Pancreas (tissue), 10 donors: ENCODE data around the gene ENDOG. TPM values are rescaled to one million over a fixed set of nuclear protein-coding genes. Genes with fewer than 3 reads are reported as not detected.

Experiments used
- ATAC-seq, 4 donors: fragments of 200-7000 bp; cut with Tn5 transposase; one replicate each; pipeline versions ENCODE4 v1.8.0 to v1.9.1; 2020; ENCODE audit warnings: mild to moderate bottlenecking in 4 of 4, moderate library complexity in 4 of 4
- DNase-seq, 6 donors: peaks; one replicate each; pipeline ENCODE4 v3.0.0-alpha.2; 2020
- FAIRE-seq: peaks from 2 replicates; lab custom pipeline; 2012; peaks lifted over from hg19 to GRCh38; lab: Jason Lieb, UNC
- H3K27ac ChIP-seq, 4 donors: fragments of 200-600 bp; sonication (generic); 1 replicate in 3 of 4; 2 replicates in 1 of 4; pipeline versions ENCODE4 v1.5.0 to v1.8.0; 2020
- H3K27me3 ChIP-seq, 4 donors: fragments of 200-600 bp; one replicate each; pipeline ENCODE4 v1.8.0; 2021
- H3K36me3 ChIP-seq, 3 donors: fragments of 200-600 bp; sonication (generic) in 1 of 3; one replicate each; pipeline versions ENCODE4 v1.5.0 to v1.8.0; 2020 to 2021
- H3K4me1 ChIP-seq, 3 donors: fragments of 200-600 bp; one replicate each; pipeline ENCODE4 v1.8.0; 2021
- H3K4me3 ChIP-seq, 4 donors: fragments of 200-600 bp; sonication (generic) in 2 of 4; one replicate each; pipeline versions ENCODE4 v1.5.0 to v1.8.0; 2020 to 2021
- H3K9me3 ChIP-seq, 4 donors: fragments of 200-600 bp; one replicate each; pipeline ENCODE4 v1.8.0; 2021
- CTCF ChIP-seq, 4 donors: fragments of 200-600 bp; sonication (generic) in 3 of 4; IDR thresholded peaks; one replicate each; pipeline versions ENCODE4 v1.5.0 to v1.8.0; 2021; ENCODE audit warnings: antibody characterized with exemption in 4 of 4
- WGBS, 2 donors: extraction: QIAGEN DNeasy Blood & Tissue Kit; methylation state at CpG; one replicate each; pipeline ENCODE4 v1.1.7; 2013; 5-methylcytosine and 5-hydroxymethylcytosine counted together
- intact Hi-C, 3 donors: fragments of 100-400 bp; cut with DNase I; formaldehyde crosslinking; loops; one replicate each; pipeline versions ENCODE4 v1.11.1 to v1.14.2; 2022
- polyA plus RNA-seq, 2 donors: library from polyadenylated mRNA; stranded (reverse); fragments of 200-250 nt; gene quantifications; one replicate each; pipeline ENCODE4 v1.2.3, GENCODE V29; 2013
- total RNA-seq, 6 donors: library from RNA; stranded (reverse); fragmentation: NEBNext Ultra II Directional in 4 of 6; extraction: Animal tissue kit (Norgen Biotek cat#: 25700) in 4 of 6; gene quantifications; one replicate each; pipeline versions ENCODE4 v1.2.1 to v1.2.4, GENCODE V29; 2021 to 2023
- donor health status: healthy with polysubstance abuse.
- donor health status: DM: no; HTN: no; CAD: no; lungs with moderate emphysema.
- donor health status: DM: no; HTN: no; CAD: no.
- donor health status: control.
- donor health status: control.
- donor health status: Bipolar disorder and iron deficiency.
- donor health status: DM: yes; HTN: yes; CAD: no.
- donor health status: DM: no; HTN: no; CAD: no.
- donor health status: DM: no; HTN: no; CAD: no.
- donor health status: DM: yes; HTN: yes; CAD: no.

The ENDOG gene
- total and polyA plus RNA-seq, 8 donors: 12.2 to 23.0 (median 14.3) TPM

DNA sequence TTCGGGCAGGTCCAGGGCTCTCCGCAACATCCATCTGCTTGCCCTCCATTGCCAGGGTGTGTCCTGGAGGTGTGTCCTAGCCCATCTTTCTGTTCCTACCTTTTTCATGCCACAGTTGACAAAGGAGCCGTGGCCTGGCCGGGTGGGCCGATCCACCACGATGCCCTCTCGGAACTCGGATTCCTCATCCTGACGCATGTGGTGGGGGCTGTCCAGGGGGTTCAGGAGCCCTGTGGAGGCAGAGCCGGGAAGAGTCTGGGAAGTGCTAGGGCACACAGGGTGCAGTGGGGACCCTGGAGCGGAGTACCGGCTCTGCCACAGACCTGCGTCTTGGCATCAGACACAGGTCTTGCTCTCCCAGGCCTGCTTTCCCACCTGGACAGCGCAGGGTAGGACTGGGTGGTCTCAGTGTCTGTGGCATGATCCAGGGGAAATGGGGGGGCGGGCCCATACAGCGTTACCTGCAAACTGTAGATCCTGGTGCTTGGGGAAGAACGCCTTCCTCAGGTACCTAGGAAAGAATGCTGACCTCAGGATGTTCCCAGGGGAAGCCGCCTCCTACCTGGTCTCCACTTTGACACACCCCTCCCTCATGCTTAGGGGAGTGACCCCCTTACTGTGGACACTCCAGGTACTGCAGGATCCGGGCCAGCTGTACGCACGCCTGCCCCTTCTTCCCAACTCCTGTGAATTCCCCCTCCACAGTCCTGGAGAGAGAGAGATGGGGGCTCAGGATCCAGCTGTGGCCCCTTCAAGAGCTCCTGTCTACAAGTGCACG is 7.8 kb downstream of the ENDOG start:
- Histone ChIP-seq H3K9me3 (no peaks in the 10 kb centered on the region), H3K4me3 (no peak overlapping the region), H3K27ac (no peak overlapping the region), H3K27me3 (no peaks in the 10 kb centered on the region), H3K36me3 (peaks cover 0 to 12% (median 0%) of the 10 kb centered on the region in 3 donors), H3K4me1 (peaks cover 0 to 10% (median 6%) of the 10 kb centered on the region in 3 donors)
- FAIRE-seq: no peak
- intact Hi-C loops: no loop called here
- DNase-seq: no peak
- ATAC-seq: no peak
- WGBS, 2 donors: 92 to 96% methylated on average over 21 to 22 of the region's 22 CpGs
- TF ChIP-seq CTCF (IDR thresholded peaks at IDR 0.05): no peak

GRCh38 chr9:128828267-128828666 is 10.0 kb downstream of the ENDOG start:
- H3K27me3 ChIP-seq: no peaks in the 10 kb centered on the region
- WGBS, 2 donors: 92 to 96% methylated on average over 7 to 8 of the region's 8 CpGs
- peaks cover 0 to 4% (median 0%) of the 10 kb centered on the region in 3 donors for H3K36me3 ChIP-seq
- no peaks in the 10 kb centered on the region for H3K9me3 ChIP-seq
- peaks cover 0 to 10% (median 6%) of the 10 kb centered on the region in 3 donors for H3K4me1 ChIP-seq
- H3K4me3 ChIP-seq: no peak overlapping the region
- intact Hi-C loops: no loop called here
- TF ChIP-seq CTCF (IDR thresholded peaks at IDR 0.05): no peak
- H3K27ac ChIP-seq: no peak overlapping the region
- ATAC-seq (no peak), DNase-seq (no peak), FAIRE-seq (no peak)

- no peaks in the 10 kb centered on the region for H3K27me3 ChIP-seq
- peak overlapping the region; percentile 62 to 96 (median 72) for H3K4me3 ChIP-seq
- TF ChIP-seq CTCF (IDR thresholded peaks at IDR 0.05): no peak
- FAIRE-seq: no peak
- H3K27ac ChIP-seq: peak overlapping the region; percentile 40 to 61 (median 46)
- ATAC-seq: no peak
- intact Hi-C loops: no loop called here
- H3K36me3 ChIP-seq: peaks cover 0 to 4% (median 0%) of the 10 kb centered on the region in 3 donors
- no peaks in the 10 kb centered on the region for H3K9me3 ChIP-seq
- H3K4me1 ChIP-seq: peaks cover 0 to 10% (median 6%) of the 10 kb centered on the region in 3 donors
- WGBS, 2 donors: 31 to 33% methylated on average over 18 of the region's 18 CpGs
- DNase-seq: peak in 1 of 6 donors; percentile 44
Measured at GRCh38 chr9:128828719-128829452, 10.6 kb downstream of the ENDOG start.

DNA sequence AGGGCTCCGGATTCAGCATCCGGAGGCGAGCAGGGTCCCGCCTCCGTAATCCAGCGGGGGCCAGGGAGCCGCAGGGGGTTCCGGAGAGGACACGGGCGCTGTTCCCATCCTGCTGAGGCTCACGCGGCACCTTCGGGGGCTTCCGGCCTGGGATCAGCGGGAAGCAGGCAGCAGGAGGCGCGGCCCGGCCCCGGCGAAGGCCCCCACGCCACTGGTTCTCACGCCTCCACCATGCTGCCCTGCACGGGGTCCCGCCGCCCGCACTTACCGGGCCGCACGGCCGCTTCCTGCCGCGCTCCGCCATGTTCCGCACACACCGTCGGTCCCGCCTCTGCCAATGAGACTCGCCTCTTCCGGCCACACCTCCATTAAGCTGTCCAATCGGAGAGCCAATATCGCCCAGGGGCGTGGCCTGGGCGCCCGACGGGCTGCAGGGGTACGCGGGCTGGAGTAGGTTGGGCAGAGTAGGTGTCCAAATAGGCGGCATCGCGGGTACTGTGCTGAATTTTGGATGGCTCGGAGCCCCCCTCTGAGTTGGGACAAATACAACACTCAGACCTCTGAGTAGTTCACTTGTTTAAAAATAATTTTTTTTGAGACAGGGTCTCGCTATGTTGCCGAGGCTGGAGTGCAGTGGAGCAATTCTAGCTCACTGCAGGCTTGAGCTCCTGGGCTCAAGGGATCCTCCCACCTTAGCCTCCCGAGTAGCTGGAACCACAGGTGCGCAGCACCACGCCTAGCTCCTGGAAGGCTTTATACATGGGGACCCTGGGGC is 11.4 kb downstream of the ENDOG start, which contains the start of gene SPOUT1:
TSS of gene SPOUT1 (minus strand) at position 318 of the 775 bp plus-strand sequence. CDS start at position 304, 14 bp downstream.
- DNase-seq (peak; percentile 91 to 98 (median 94)), FAIRE-seq (no peak), ATAC-seq (peak; percentile 100)
- H3K27ac ChIP-seq: peak within 1 kb of the TSS; percentile 40 to 61 (median 46)
- H3K27me3 ChIP-seq: no peaks in the 10 kb centered on the region
- H3K4me3 ChIP-seq: peak within 1 kb of the TSS; percentile 62 to 96 (median 72)
- TF ChIP-seq CTCF (IDR thresholded peaks at IDR 0.05): no peak
- intact Hi-C loops: no loop called here
- H3K4me1 ChIP-seq: peaks cover 0 to 10% (median 6%) of the 10 kb centered on the region in 3 donors
- WGBS, 2 donors: 1% methylated on average over 55 to 56 of the region's 56 CpGs
- no peaks in the 10 kb centered on the region for H3K9me3 ChIP-seq
- no peaks in the 10 kb centered on the region for H3K36me3 ChIP-seq
